Measurements from ENCODE around the gene IQGAP3. TPM values are rescaled to one million over a fixed set of nuclear protein-coding genes. Genes with fewer than 3 reads are reported as not detected.

Gene IQGAP3
- polyA plus RNA-seq, 2 of the 4 experiments (the other 2 are of a cell fraction): 15.6 to 17.0 TPM

GRCh38 chr1:156475568-156476500 is 96.5 kb downstream of the IQGAP3 start:
- no peak for FAIRE-seq
- WGBS (ENCODE audit: missing lambda C conversion rate): 94% methylated on average over 24 of the region's 25 CpGs
- TF ChIP-seq CEBPB (IDR thresholded peaks at IDR 0.05) (no peak), HOXA7 (CRISPR knock-in tag; IDR thresholded peaks at IDR 0.05) (no peak), TP53 (CRISPR knock-in tag; IDR thresholded peaks at IDR 0.05) (no peak), RAD21 (conservative IDR thresholded peaks at IDR 0.05 in 1 of 2, IDR thresholded peaks at IDR 0.05 in 1 of 2) (no peak), JUNB (IDR thresholded peaks at IDR 0.05) (no peak), MAX (IDR thresholded peaks at IDR 0.05) (no peak), ATOH8 (CRISPR knock-in tag; IDR thresholded peaks at IDR 0.05; ENCODE audit: low read depth) (no peak), HMGXB4 (CRISPR knock-in tag; IDR thresholded peaks at IDR 0.05; ENCODE audit: borderline replicate concordance) (no peak), E2F6 (IDR thresholded peaks at IDR 0.05; ENCODE audit: borderline replicate concordance, low read depth) (no peak), HOXB5 (CRISPR knock-in tag; IDR thresholded peaks at IDR 0.05) (no peak), RCOR1 (IDR thresholded peaks at IDR 0.05; ENCODE audit: low read depth, low read length) (no peak), RFX5 (IDR thresholded peaks at IDR 0.05) (no peak), HDAC2 (IDR thresholded peaks at IDR 0.05) (no peak), KDM1A (IDR thresholded peaks at IDR 0.05; ENCODE audit: low read depth) (no peak)
- no peak for DNase-seq (ENCODE audit: low read depth in 1 of 2, low spot score in 1 of 2)
- POLR2A ChIA-PET: interaction anchor here (1.1 kb wide), 1 partner anchor 19 kb away, joined by 3 read pairs; no protein-coding TSS in a partner anchor
- Histone ChIP-seq H3K4me1 (peaks cover 40% of the 10 kb centered on the region), H3K4me3 (no peak overlapping the region), H3K4me2 (no peak overlapping the region), H3K9me3 (no peaks in the 10 kb centered on the region), H3K27ac (peak overlapping the region in 1 of 2 experiments; percentile 61; a peak in 2 of 6 replicates)
- no peak for ATAC-seq
- CTCF ChIA-PET: interaction anchor here (0.6 to 24.0 kb wide), 10 partner anchors 10 to 184 kb away, joined by 3 to 474 read pairs (median 3); partner anchors contain the start of gene MEF2D

Small RNAs within 50 kb of the gene (small RNA-seq; reads per million reads assigned to genes)
- gene RF00019: 0 reads per million in 6 experiments

Other genes starting within 250 kb of the IQGAP3 start
- gene CCT3, start 234.3 kb downstream of the IQGAP3 start, polyA plus RNA-seq (2011; rRNA removed): 528 and 530 TPM in 2 replicates
- gene CCT3, start 234.3 kb downstream of the IQGAP3 start, polyA plus RNA-seq (2017; fragmentation: RNase III; extraction: RNeasy Plus Mini Kit Qiagen cat#74134 plus additional on column Dnase treatment): 804 to 909 TPM (median 824 TPM) in 3 replicates
- gene TSACC, start 234.0 kb downstream of the IQGAP3 start, polyA plus RNA-seq (2011; rRNA removed): 3.9 and 4.7 TPM in 2 replicates
- 2.6 to 3.2 TPM (median 3.0 TPM) in 3 replicates for gene TSACC, start 234.0 kb downstream of the IQGAP3 start, polyA plus RNA-seq (2017; fragmentation: RNase III; extraction: RNeasy Plus Mini Kit Qiagen cat#74134 plus additional on column Dnase treatment)
- 0.04 and 0.06 TPM in 2 replicates for gene RHBG, start 203.4 kb downstream of the IQGAP3 start, polyA plus RNA-seq (2011; rRNA removed)
- gene RHBG, start 203.4 kb downstream of the IQGAP3 start, polyA plus RNA-seq (2017; fragmentation: RNase III; extraction: RNeasy Plus Mini Kit Qiagen cat#74134 plus additional on column Dnase treatment): 0.08 TPM in 1 of 3 replicates, not detected in the others
- gene MEF2D, start 71.8 kb downstream of the IQGAP3 start, polyA plus RNA-seq (2011; rRNA removed): 16.8 and 20.8 TPM in 2 replicates
- gene MEF2D, start 71.8 kb downstream of the IQGAP3 start, polyA plus RNA-seq (2017; fragmentation: RNase III; extraction: RNeasy Plus Mini Kit Qiagen cat#74134 plus additional on column Dnase treatment): 20.7 to 23.4 TPM (median 22.8 TPM) in 3 replicates
- gene TTC24, start 7.2 kb upstream of the IQGAP3 start, polyA plus RNA-seq (2011; rRNA removed): not detected in 2 replicates
- gene TTC24, start 7.2 kb upstream of the IQGAP3 start, polyA plus RNA-seq (2017; fragmentation: RNase III; extraction: RNeasy Plus Mini Kit Qiagen cat#74134 plus additional on column Dnase treatment): not detected in 3 replicates
- gene NAXE, start 19.2 kb upstream of the IQGAP3 start, polyA plus RNA-seq (2011; rRNA removed): 81.4 and 109 TPM in 2 replicates
- 108 to 119 TPM (median 116 TPM) in 3 replicates for gene NAXE, start 19.2 kb upstream of the IQGAP3 start, polyA plus RNA-seq (2017; fragmentation: RNase III; extraction: RNeasy Plus Mini Kit Qiagen cat#74134 plus additional on column Dnase treatment)
- 68.1 and 76.1 TPM in 2 replicates for gene GPATCH4, start 28.9 kb upstream of the IQGAP3 start, polyA plus RNA-seq (2011; rRNA removed)
- gene GPATCH4, start 28.9 kb upstream of the IQGAP3 start, polyA plus RNA-seq (2017; fragmentation: RNase III; extraction: RNeasy Plus Mini Kit Qiagen cat#74134 plus additional on column Dnase treatment): 85.2 to 94.7 TPM (median 85.3 TPM) in 3 replicates
- 0.11 and 0.23 TPM in 2 replicates for gene HAPLN2, start 46.9 kb upstream of the IQGAP3 start, polyA plus RNA-seq (2011; rRNA removed)
- gene HAPLN2, start 46.9 kb upstream of the IQGAP3 start, polyA plus RNA-seq (2017; fragmentation: RNase III; extraction: RNeasy Plus Mini Kit Qiagen cat#74134 plus additional on column Dnase treatment): 0.10 to 0.16 TPM (median 0.13 TPM) in 3 replicates
- gene BCAN, start 69.6 kb upstream of the IQGAP3 start, polyA plus RNA-seq (2011; rRNA removed): 0.12 TPM in 1 of 2 replicates, not detected in the other
- not detected in 3 replicates for gene BCAN, start 69.6 kb upstream of the IQGAP3 start, polyA plus RNA-seq (2017; fragmentation: RNase III; extraction: RNeasy Plus Mini Kit Qiagen cat#74134 plus additional on column Dnase treatment)
- 0.57 and 0.65 TPM in 2 replicates for gene NES, start 104.8 kb upstream of the IQGAP3 start, polyA plus RNA-seq (2011; rRNA removed)
- 2.1 to 2.8 TPM (median 2.1 TPM) in 3 replicates for gene NES, start 104.8 kb upstream of the IQGAP3 start, polyA plus RNA-seq (2017; fragmentation: RNase III; extraction: RNeasy Plus Mini Kit Qiagen cat#74134 plus additional on column Dnase treatment)
- gene CRABP2, start 133.0 kb upstream of the IQGAP3 start, polyA plus RNA-seq (2011; rRNA removed): 1.4 and 1.7 TPM in 2 replicates
- gene CRABP2, start 133.0 kb upstream of the IQGAP3 start, polyA plus RNA-seq (2017; fragmentation: RNase III; extraction: RNeasy Plus Mini Kit Qiagen cat#74134 plus additional on column Dnase treatment): 15.6 to 19.1 TPM (median 17.9 TPM) in 3 replicates
- gene METTL25B, start 155.9 kb upstream of the IQGAP3 start, polyA plus RNA-seq (2011; rRNA removed): 18.5 and 22.1 TPM in 2 replicates
- gene METTL25B, start 155.9 kb upstream of the IQGAP3 start, polyA plus RNA-seq (2017; fragmentation: RNase III; extraction: RNeasy Plus Mini Kit Qiagen cat#74134 plus additional on column Dnase treatment): 15.7 to 21.7 TPM (median 16.7 TPM) in 3 replicates
- gene ISG20L2, start 156.2 kb upstream of the IQGAP3 start, polyA plus RNA-seq (2011; rRNA removed): 42.5 and 55.7 TPM in 2 replicates
- 27.6 to 31.4 TPM (median 29.6 TPM) in 3 replicates for gene ISG20L2, start 156.2 kb upstream of the IQGAP3 start, polyA plus RNA-seq (2017; fragmentation: RNase III; extraction: RNeasy Plus Mini Kit Qiagen cat#74134 plus additional on column Dnase treatment)
- gene MRPL24, start 168.5 kb upstream of the IQGAP3 start, polyA plus RNA-seq (2011; rRNA removed): 170 and 246 TPM in 2 replicates
- 195 to 207 TPM (median 198 TPM) in 3 replicates for gene MRPL24, start 168.5 kb upstream of the IQGAP3 start, polyA plus RNA-seq (2017; fragmentation: RNase III; extraction: RNeasy Plus Mini Kit Qiagen cat#74134 plus additional on column Dnase treatment)
- 271 and 299 TPM in 2 replicates for gene HDGF, start 179.1 kb upstream of the IQGAP3 start, polyA plus RNA-seq (2011; rRNA removed)
- gene HDGF, start 179.1 kb upstream of the IQGAP3 start, polyA plus RNA-seq (2017; fragmentation: RNase III; extraction: RNeasy Plus Mini Kit Qiagen cat#74134 plus additional on column Dnase treatment): 404 to 428 TPM (median 419 TPM) in 3 replicates
- gene PRCC, start 195.0 kb upstream of the IQGAP3 start, polyA plus RNA-seq (2011; rRNA removed): 52.0 and 65.3 TPM in 2 replicates
- gene PRCC, start 195.0 kb upstream of the IQGAP3 start, polyA plus RNA-seq (2017; fragmentation: RNase III; extraction: RNeasy Plus Mini Kit Qiagen cat#74134 plus additional on column Dnase treatment): 42.8 to 45.5 TPM (median 44.5 TPM) in 3 replicates
- gene SH2D2A, start 244.3 kb upstream of the IQGAP3 start, polyA plus RNA-seq (2011; rRNA removed): 1.4 and 1.8 TPM in 2 replicates
- 1.6 to 1.8 TPM (median 1.8 TPM) in 3 replicates for gene SH2D2A, start 244.3 kb upstream of the IQGAP3 start, polyA plus RNA-seq (2017; fragmentation: RNase III; extraction: RNeasy Plus Mini Kit Qiagen cat#74134 plus additional on column Dnase treatment)